Activated naive CD8-positive, alpha-beta T cell treated with anti-CD3 and anti-CD28 coated beads, Interleukin-2, amount 10 ng/mL, durations not matched to agents 7 days and 5 days (primary cell): ENCODE data around the gene PIP5K1B. TPM values are rescaled to one million over a fixed set of nuclear protein-coding genes. Genes with fewer than 3 reads are reported as not detected.

Source experiments
- ATAC-seq: fragments of 150-1000 bp; cut with Tn5 transposase; one replicate; pipeline ENCODE4 v1.10.0; 2021; ENCODE audit warnings: low read depth, moderate library complexity
- POLR2A ChIA-PET: fragments of 350-600 bp; sonication (Branson Sonifier 250); formaldehyde crosslinking; loops from one replicate; lab custom pipeline; 2021; ENCODE audit warnings: antibody characterized with exemption; lab: Charles Lee
- DNase-seq: peaks from one replicate; pipeline ENCODE4 v3.0.0; 2021
- H3K27ac Mint-ChIP-seq: one replicate; pipeline ENCODE4 v1.8.0; 2022; ENCODE audit warnings: mild to moderate bottlenecking, mixed read lengths
- H3K27me3 Mint-ChIP-seq: one replicate; pipeline ENCODE4 v1.8.0; 2022; ENCODE audit warnings: mild to moderate bottlenecking, moderate library complexity, mixed read lengths
- H3K36me3 Mint-ChIP-seq: one replicate; pipeline ENCODE4 v1.8.0; 2021; ENCODE audit warnings: mild to moderate bottlenecking, mixed read lengths
- H3K4me1 Mint-ChIP-seq: one replicate; pipeline ENCODE4 v1.8.0; 2021; ENCODE audit warnings: mixed read lengths
- H3K4me3 Mint-ChIP-seq: one replicate; pipeline ENCODE4 v1.8.0; 2022; ENCODE audit warnings: mild to moderate bottlenecking, moderate library complexity, mixed read lengths
- H3K9me3 Mint-ChIP-seq: one replicate; pipeline ENCODE4 v1.8.0; 2021; ENCODE audit warnings: mixed read lengths
- total RNA-seq, 2 experiments: library from RNA; stranded (reverse); gene quantifications; one replicate each; pipeline ENCODE4 v1.2.3, GENCODE V29; 2021

PIP5K1B gene
- total RNA-seq, 2 experiments from 2014 or later = 0.36 TPM; not detected in 1

GRCh38 chr9:68832861-68833518, 128.0 kb downstream of the PIP5K1B start:
- ATAC-seq (no peak), DNase-seq (no peak)
- peaks cover 7% of the 10 kb centered on the region for H3K27me3 Mint-ChIP-seq
- no peaks in the 10 kb centered on the region for H3K36me3 Mint-ChIP-seq
- H3K27ac Mint-ChIP-seq = no peak overlapping the region
- H3K4me1 Mint-ChIP-seq = no peaks in the 10 kb centered on the region
- no peaks in the 10 kb centered on the region for H3K9me3 Mint-ChIP-seq
- POLR2A ChIA-PET = no interaction called here
- H3K4me3 Mint-ChIP-seq = no peak overlapping the region

GRCh38 chr9:68834931-68835520, 130.0 kb downstream of the PIP5K1B start:
- DNase-seq = no peak
- Mint-ChIP-seq H3K27ac (no peak overlapping the region), H3K4me3 (no peak overlapping the region)

GRCh38 chr9:68836788-68837187, 131.7 kb downstream of the PIP5K1B start:
- POLR2A ChIA-PET = no interaction called here
- DNase-seq (no peak), ATAC-seq (no peak)
- Mint-ChIP-seq H3K4me1 (no peaks in the 10 kb centered on the region), H3K27ac (no peak overlapping the region), H3K4me3 (no peak overlapping the region), H3K9me3 (no peaks in the 10 kb centered on the region), H3K36me3 (no peaks in the 10 kb centered on the region), H3K27me3 (peaks cover 6% of the 10 kb centered on the region)

More at GRCh38 chr9:68834931-68835520, 130.0 kb downstream of the PIP5K1B start:
- no peaks in the 10 kb centered on the region for H3K36me3 Mint-ChIP-seq
- no peak for ATAC-seq
- H3K9me3 Mint-ChIP-seq = no peaks in the 10 kb centered on the region
- POLR2A ChIA-PET = no interaction called here
- H3K27me3 Mint-ChIP-seq = peaks cover 6% of the 10 kb centered on the region
- H3K4me1 Mint-ChIP-seq = no peaks in the 10 kb centered on the region

GRCh38 chr9:68838245-68838644, 133.2 kb downstream of the PIP5K1B start:
- H3K9me3 Mint-ChIP-seq = no peaks in the 10 kb centered on the region
- H3K4me1 Mint-ChIP-seq = no peaks in the 10 kb centered on the region
- no peak for ATAC-seq
- no peak overlapping the region for H3K4me3 Mint-ChIP-seq
- H3K27ac Mint-ChIP-seq = no peak overlapping the region
- no peak for DNase-seq
- H3K27me3 Mint-ChIP-seq = peaks cover 6% of the 10 kb centered on the region
- no peaks in the 10 kb centered on the region for H3K36me3 Mint-ChIP-seq
- POLR2A ChIA-PET = no interaction called here

GRCh38 chr9:68841276-68842052, 136.4 kb downstream of the PIP5K1B start:
- H3K27me3 Mint-ChIP-seq = peaks cover 3% of the 10 kb centered on the region
- no peaks in the 10 kb centered on the region for H3K9me3 Mint-ChIP-seq
- POLR2A ChIA-PET = no interaction called here
- DNase-seq (no peak), ATAC-seq (no peak)
- no peak overlapping the region for H3K27ac Mint-ChIP-seq
- no peaks in the 10 kb centered on the region for H3K4me1 Mint-ChIP-seq
- H3K4me3 Mint-ChIP-seq = no peak overlapping the region
- H3K36me3 Mint-ChIP-seq = no peaks in the 10 kb centered on the region

- DNase-seq (no peak), ATAC-seq (no peak)
- no peaks in the 10 kb centered on the region for H3K4me1 Mint-ChIP-seq
- H3K36me3 Mint-ChIP-seq = no peaks in the 10 kb centered on the region
- H3K27ac Mint-ChIP-seq = no peak overlapping the region
- H3K9me3 Mint-ChIP-seq = no peaks in the 10 kb centered on the region
- H3K4me3 Mint-ChIP-seq = no peak overlapping the region
- H3K27me3 Mint-ChIP-seq = peaks cover 7% of the 10 kb centered on the region
- POLR2A ChIA-PET = no interaction called here
Measured at GRCh38 chr9:68842568-68842967, 137.5 kb downstream of the PIP5K1B start.

- Mint-ChIP-seq H3K4me1 (no peaks in the 10 kb centered on the region), H3K36me3 (no peaks in the 10 kb centered on the region), H3K4me3 (no peak overlapping the region), H3K9me3 (no peaks in the 10 kb centered on the region), H3K27me3 (peaks cover 5% of the 10 kb centered on the region), H3K27ac (no peak overlapping the region)
- DNase-seq = no peak
- ATAC-seq = no peak
- POLR2A ChIA-PET = no interaction called here
Measured at GRCh38 chr9:68843239-68843638, 138.2 kb downstream of the PIP5K1B start.

GRCh38 chr9:68844157-68844556, 139.1 kb downstream of the PIP5K1B start:
- POLR2A ChIA-PET = no interaction called here
- no peaks in the 10 kb centered on the region for H3K4me1 Mint-ChIP-seq
- no peaks in the 10 kb centered on the region for H3K36me3 Mint-ChIP-seq
- H3K27ac Mint-ChIP-seq = no peak overlapping the region
- H3K27me3 Mint-ChIP-seq = peaks cover 7% of the 10 kb centered on the region
- DNase-seq = no peak
- H3K4me3 Mint-ChIP-seq = no peak overlapping the region
- no peaks in the 10 kb centered on the region for H3K9me3 Mint-ChIP-seq
- no peak for ATAC-seq

- Mint-ChIP-seq H3K4me3 (no peak overlapping the region), H3K27ac (no peak overlapping the region), H3K36me3 (no peaks in the 10 kb centered on the region), H3K9me3 (no peaks in the 10 kb centered on the region), H3K27me3 (peaks cover 7% of the 10 kb centered on the region), H3K4me1 (no peaks in the 10 kb centered on the region)
- no peak for DNase-seq
- POLR2A ChIA-PET = no interaction called here
- ATAC-seq = no peak
Measured at GRCh38 chr9:68844631-68845612, 139.9 kb downstream of the PIP5K1B start.

GRCh38 chr9:68847765-68848164, 142.7 kb downstream of the PIP5K1B start:
- Mint-ChIP-seq H3K27ac (no peak overlapping the region), H3K9me3 (no peaks in the 10 kb centered on the region), H3K4me1 (no peaks in the 10 kb centered on the region), H3K4me3 (no peak overlapping the region), H3K36me3 (no peaks in the 10 kb centered on the region), H3K27me3 (peaks cover 14% of the 10 kb centered on the region)
- DNase-seq (no peak), ATAC-seq (no peak)
- POLR2A ChIA-PET = no interaction called here

- Mint-ChIP-seq H3K36me3 (no peaks in the 10 kb centered on the region), H3K27ac (no peak overlapping the region), H3K4me1 (no peaks in the 10 kb centered on the region), H3K4me3 (no peak overlapping the region), H3K27me3 (peaks cover 16% of the 10 kb centered on the region), H3K9me3 (no peaks in the 10 kb centered on the region)
- DNase-seq (no peak), ATAC-seq (no peak)
- POLR2A ChIA-PET = no interaction called here
Measured at GRCh38 chr9:68851657-68852056, 146.6 kb downstream of the PIP5K1B start.

- POLR2A ChIA-PET = no interaction called here
- H3K36me3 Mint-ChIP-seq = no peaks in the 10 kb centered on the region
- no peak overlapping the region for H3K27ac Mint-ChIP-seq
- no peaks in the 10 kb centered on the region for H3K4me1 Mint-ChIP-seq
- no peaks in the 10 kb centered on the region for H3K9me3 Mint-ChIP-seq
- no peak for DNase-seq
- H3K27me3 Mint-ChIP-seq = peaks cover 12% of the 10 kb centered on the region
- no peak overlapping the region for H3K4me3 Mint-ChIP-seq
- ATAC-seq = no peak
Measured at GRCh38 chr9:68852941-68853340, 147.9 kb downstream of the PIP5K1B start.

- ATAC-seq = no peak
- Mint-ChIP-seq H3K4me3 (no peak overlapping the region), H3K27me3 (peaks cover 7% of the 10 kb centered on the region), H3K27ac (no peak overlapping the region), H3K9me3 (no peaks in the 10 kb centered on the region), H3K36me3 (no peaks in the 10 kb centered on the region), H3K4me1 (no peaks in the 10 kb centered on the region)
- POLR2A ChIA-PET = no interaction called here
- no peak for DNase-seq
Measured at GRCh38 chr9:68859347-68859746, 154.3 kb downstream of the PIP5K1B start.
